ENCODE results near the gene RPS28.
A peak's percentile ranks its signal among the peaks of the same experiment; 100 is the strongest.

DNA sequence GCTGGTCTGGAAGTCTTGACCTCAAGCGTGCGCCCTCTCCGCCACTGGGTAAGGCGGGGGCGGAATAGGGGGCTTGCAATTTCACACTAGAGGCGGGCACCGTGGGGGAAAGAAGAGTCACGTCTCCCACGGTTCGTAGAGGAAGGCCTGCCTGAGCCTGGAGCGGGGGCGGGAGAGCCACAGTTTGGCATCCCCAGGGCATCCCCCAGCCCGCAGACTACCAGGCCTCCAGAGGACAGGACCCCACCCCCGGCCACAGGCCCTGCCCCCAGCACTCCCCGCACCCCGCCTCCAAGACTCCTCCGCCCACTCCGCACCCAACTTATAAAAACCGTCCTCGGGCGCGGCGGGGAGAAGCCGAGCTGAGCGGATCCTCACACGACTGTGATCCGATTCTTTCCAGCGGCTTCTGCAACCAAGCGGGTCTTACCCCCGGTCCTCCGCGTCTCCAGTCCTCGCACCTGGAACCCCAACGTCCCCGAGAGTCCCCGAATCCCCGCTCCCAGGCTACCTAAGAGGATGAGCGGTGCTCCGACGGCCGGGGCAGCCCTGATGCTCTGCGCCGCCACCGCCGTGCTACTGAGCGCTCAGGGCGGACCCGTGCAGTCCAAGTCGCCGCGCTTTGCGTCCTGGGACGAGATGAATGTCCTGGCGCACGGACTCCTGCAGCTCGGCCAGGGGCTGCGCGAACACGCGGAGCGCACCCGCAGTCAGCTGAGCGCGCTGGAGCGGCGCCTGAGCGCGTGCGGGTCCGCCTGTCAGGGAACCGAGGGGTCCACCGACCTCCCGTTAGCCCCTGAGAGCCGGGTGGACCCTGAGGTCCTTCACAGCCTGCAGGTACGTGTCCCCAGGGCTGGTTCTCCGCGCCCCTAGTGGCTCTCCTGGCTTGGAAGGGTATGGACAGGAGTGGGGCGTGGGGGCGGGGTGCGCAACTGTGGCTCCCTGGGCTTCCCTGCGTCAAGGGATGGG, 42.8 kb downstream of the RPS28 start, which contains the start of gene ANGPTL4:
- TF ChIP-seq CTCF (IDR thresholded peaks at IDR 0.05), result peak in 4 of 5 experiments; percentile 10 to 29 (median 20)
- TF ChIP-seq POLR2AphosphoS5 (IDR thresholded peaks at IDR 0.05), result peak; percentile 81 to 92 (median 91)
- no peak for TF ChIP-seq EP300 (IDR thresholded peaks at IDR 0.05; ENCODE audit: low read depth)

Data from transverse colon (tissue), 4 donors.